Astrocyte (in vitro differentiated cells and primary cell): ENCODE results near the gene TPM2. TPM values are rescaled to one million over a fixed set of nuclear protein-coding genes. Genes with fewer than 3 reads are reported as not detected.

Experiments
- DNase-seq: peaks from one replicate; pipeline ENCODE4 v3.0.0-alpha.2; 2010; ENCODE audit warnings: low read depth
- FAIRE-seq: peaks from 2 replicates; lab custom pipeline; 2011; peaks lifted over from hg19 to GRCh38; lab: Jason Lieb, UNC
- H2AFZ ChIP-seq: 2 replicates; pipeline ENCODE4 v1.6.0; 2012; ENCODE audit warnings: low read depth, low read length, inconsistent platforms
- H3K27ac ChIP-seq: 2 replicates; pipeline ENCODE4 v1.5.1; 2011; ENCODE audit warnings: low read depth, low read length, inconsistent platforms
- H3K27me3 ChIP-seq: 2 replicates; pipeline ENCODE4 v1.6.0; 2011; ENCODE audit warnings: low read length, inconsistent platforms; ENCODE audit not compliant: insufficient read depth
- H3K36me3 ChIP-seq: 2 replicates; pipeline ENCODE4 v1.5.1; 2011; ENCODE audit warnings: low read length, inconsistent platforms; ENCODE audit not compliant: insufficient read depth
- H3K4me1 ChIP-seq: 2 replicates; pipeline ENCODE4 v1.5.1; 2011; ENCODE audit warnings: low read length, inconsistent platforms; ENCODE audit not compliant: insufficient read depth
- H3K4me2 ChIP-seq: 2 replicates; pipeline ENCODE4 v1.6.0; 2012; ENCODE audit warnings: low read length, inconsistent platforms
- H3K4me3 ChIP-seq: 2 replicates; pipeline ENCODE4 v1.5.1; 2011; ENCODE audit warnings: low read depth, mild to moderate bottlenecking, low read length, inconsistent platforms; ENCODE audit not compliant: insufficient read depth
- H3K79me2 ChIP-seq: 2 replicates; pipeline ENCODE4 v1.6.0; 2012; ENCODE audit warnings: mild to moderate bottlenecking, low read length, inconsistent platforms; ENCODE audit not compliant: insufficient read depth
- H3K9ac ChIP-seq: 2 replicates; pipeline ENCODE4 v1.6.0; 2012; ENCODE audit warnings: mild to moderate bottlenecking, low read length, inconsistent platforms
- H3K9me3 ChIP-seq: 2 replicates; pipeline ENCODE4 v1.5.1; 2012; ENCODE audit warnings: low read depth, mild to moderate bottlenecking, low read length, inconsistent platforms; ENCODE audit not compliant: insufficient read depth
- H4K20me1 ChIP-seq: 2 replicates; pipeline ENCODE4 v1.6.0; 2012; ENCODE audit warnings: low read length, inconsistent platforms; ENCODE audit not compliant: insufficient read depth
- H3K27ac Mint-ChIP-seq: one replicate; pipeline ENCODE4 v1.8.0; 2021; ENCODE audit warnings: mild to moderate bottlenecking, mixed read lengths; ENCODE audit not compliant: unreplicated experiment
- H3K27me3 Mint-ChIP-seq: one replicate; pipeline ENCODE4 v1.8.0; 2021; ENCODE audit warnings: low read depth, mixed read lengths; ENCODE audit not compliant: unreplicated experiment
- H3K36me3 Mint-ChIP-seq: one replicate; pipeline ENCODE4 v1.8.0; 2021; ENCODE audit warnings: low read depth, mixed read lengths; ENCODE audit not compliant: unreplicated experiment
- H3K4me1 Mint-ChIP-seq: one replicate; pipeline ENCODE4 v1.8.0; 2021; ENCODE audit warnings: low read depth, mixed read lengths; ENCODE audit not compliant: unreplicated experiment
- H3K4me3 Mint-ChIP-seq: one replicate; pipeline ENCODE4 v1.8.0; 2021; ENCODE audit warnings: mild to moderate bottlenecking, moderate library complexity, mixed read lengths; ENCODE audit not compliant: unreplicated experiment
- H3K9me3 Mint-ChIP-seq: one replicate; pipeline ENCODE4 v1.8.0; 2021; ENCODE audit warnings: mild to moderate bottlenecking, mixed read lengths; ENCODE audit not compliant: unreplicated experiment
- EZH2 ChIP-seq: IDR thresholded peaks from 2 replicates; pipeline ENCODE4 v1.6.1; 2012; ENCODE audit warnings: mild to moderate bottlenecking, low read length, inconsistent platforms; ENCODE audit not compliant: insufficient read depth
- total RNA-seq: library from RNA; stranded (reverse); gene quantifications from 2 replicates; pipeline ENCODE4 v1.2.1, GENCODE V29; 2021
- TF ChIP-seq, protein P1 (sequence below): IDR thresholded peaks from 2 replicates; pipeline ENCODE4 v1.5.1; 2011; ENCODE audit warnings: low read depth, mild to moderate bottlenecking, inconsistent platforms, low read length, moderate library complexity; ENCODE audit not compliant: insufficient read depth

Gene TPM2
- total RNA-seq, 1 donor from 2014 or later = 2,001 TPM

GRCh38 chr9:35716230-35716629, 26.5 kb upstream of the TPM2 start:
- Histone ChIP-seq H3K4me1 (no peaks in the 10 kb centered on the region), H3K4me2 (no peak overlapping the region), H3K27ac (no peak overlapping the region), H3K79me2 (peaks cover 85% of the 10 kb centered on the region), H3K9ac (no peak overlapping the region), H3K4me3 (no peak overlapping the region), H4K20me1 (peaks cover 98% of the 10 kb centered on the region), H3K9me3 (no peaks in the 10 kb centered on the region), H2AFZ (no peak overlapping the region), H3K27me3 (no peaks in the 10 kb centered on the region), H3K36me3 (peaks cover 92% of the 10 kb centered on the region)
- no peak for DNase-seq
- no peak for TF ChIP-seq EZH2
- TF ChIP-seq, protein P1, sequence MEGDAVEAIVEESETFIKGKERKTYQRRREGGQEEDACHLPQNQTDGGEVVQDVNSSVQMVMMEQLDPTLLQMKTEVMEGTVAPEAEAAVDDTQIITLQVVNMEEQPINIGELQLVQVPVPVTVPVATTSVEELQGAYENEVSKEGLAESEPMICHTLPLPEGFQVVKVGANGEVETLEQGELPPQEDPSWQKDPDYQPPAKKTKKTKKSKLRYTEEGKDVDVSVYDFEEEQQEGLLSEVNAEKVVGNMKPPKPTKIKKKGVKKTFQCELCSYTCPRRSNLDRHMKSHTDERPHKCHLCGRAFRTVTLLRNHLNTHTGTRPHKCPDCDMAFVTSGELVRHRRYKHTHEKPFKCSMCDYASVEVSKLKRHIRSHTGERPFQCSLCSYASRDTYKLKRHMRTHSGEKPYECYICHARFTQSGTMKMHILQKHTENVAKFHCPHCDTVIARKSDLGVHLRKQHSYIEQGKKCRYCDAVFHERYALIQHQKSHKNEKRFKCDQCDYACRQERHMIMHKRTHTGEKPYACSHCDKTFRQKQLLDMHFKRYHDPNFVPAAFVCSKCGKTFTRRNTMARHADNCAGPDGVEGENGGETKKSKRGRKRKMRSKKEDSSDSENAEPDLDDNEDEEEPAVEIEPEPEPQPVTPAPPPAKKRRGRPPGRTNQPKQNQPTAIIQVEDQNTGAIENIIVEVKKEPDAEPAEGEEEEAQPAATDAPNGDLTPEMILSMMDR = no peak
- Mint-ChIP-seq H3K4me1 (peaks cover 12% of the 10 kb centered on the region), H3K27ac (peak overlapping the region; percentile 85), H3K9me3 (no peaks in the 10 kb centered on the region), H3K4me3 (peak overlapping the region; percentile 54), H3K36me3 (peaks cover 36% of the 10 kb centered on the region), H3K27me3 (no peaks in the 10 kb centered on the region)
- no peak for FAIRE-seq

DNA sequence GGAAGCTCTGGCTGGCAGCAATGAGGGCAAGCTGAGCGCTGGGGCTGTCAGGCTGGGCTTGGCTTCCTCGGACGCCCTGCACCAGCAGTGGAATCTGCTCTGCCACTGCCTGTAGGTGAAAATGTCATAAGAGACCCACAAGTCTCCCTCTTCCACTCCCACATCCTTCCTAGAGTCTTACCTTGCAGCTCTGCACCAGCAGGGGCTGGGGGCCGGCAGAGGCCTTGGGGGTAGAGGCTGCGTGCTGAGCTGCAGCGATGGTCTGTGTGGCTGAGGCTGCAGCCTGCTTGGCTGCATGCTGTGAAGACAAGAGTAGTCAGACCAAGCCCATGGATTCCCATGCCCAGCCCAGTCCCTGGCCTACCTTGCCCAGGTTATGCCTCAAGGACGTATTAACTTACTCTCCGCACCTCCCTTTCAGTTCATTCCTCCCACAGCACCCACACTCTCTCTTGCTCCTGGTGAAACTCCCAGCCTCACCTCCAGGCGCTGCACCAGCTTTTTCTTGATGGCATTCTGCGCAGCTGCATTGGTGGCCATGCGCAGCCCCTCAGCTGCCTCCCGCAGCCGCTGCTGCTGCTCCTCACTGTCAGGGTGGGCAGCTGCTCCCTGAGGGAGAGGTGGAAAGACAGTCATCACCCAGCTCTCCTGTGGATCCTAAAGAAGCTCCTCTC, 25.0 kb upstream of the TPM2 start:
- Histone ChIP-seq H3K9ac (no peak overlapping the region), H3K79me2 (peaks cover 71% of the 10 kb centered on the region), H2AFZ (no peak overlapping the region), H3K4me1 (no peaks in the 10 kb centered on the region), H3K27me3 (no peaks in the 10 kb centered on the region), H3K36me3 (peaks cover 88% of the 10 kb centered on the region), H3K4me3 (no peak overlapping the region), H3K4me2 (no peak overlapping the region), H3K9me3 (no peaks in the 10 kb centered on the region), H3K27ac (no peak overlapping the region), H4K20me1 (peaks cover 93% of the 10 kb centered on the region)
- peaks cover 12% of the 10 kb centered on the region for H3K4me1 Mint-ChIP-seq
- H3K27ac Mint-ChIP-seq = peak overlapping the region; percentile 55
- H3K27me3 Mint-ChIP-seq = no peaks in the 10 kb centered on the region
- H3K9me3 Mint-ChIP-seq = no peaks in the 10 kb centered on the region
- peak overlapping the region; percentile 14 for H3K4me3 Mint-ChIP-seq
- DNase-seq (no peak), FAIRE-seq (no peak)
- H3K36me3 Mint-ChIP-seq = peaks cover 44% of the 10 kb centered on the region
- TF ChIP-seq, protein P1 = no peak
- TF ChIP-seq EZH2 = no peak

DNA sequence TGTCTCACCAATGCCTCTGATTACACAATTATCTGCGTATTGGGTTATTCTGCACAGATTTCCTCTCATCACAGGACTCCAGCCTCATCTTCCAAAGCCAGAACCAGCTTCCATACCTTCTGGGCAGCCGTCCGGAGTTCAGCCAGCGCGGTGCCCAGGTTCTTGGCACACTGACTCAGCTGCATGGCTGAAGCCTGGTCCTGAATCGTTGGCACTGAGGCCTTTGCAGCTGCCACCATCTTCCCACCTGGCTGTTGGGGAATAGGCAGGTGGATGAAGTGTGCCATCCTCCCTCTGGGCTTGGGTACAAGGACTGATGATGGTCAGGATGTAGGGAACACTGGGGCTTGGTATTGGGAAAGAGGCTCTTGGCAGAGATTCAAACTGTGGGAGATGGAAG, 24.4 kb upstream of the TPM2 start:
- no peaks in the 10 kb centered on the region for H3K27me3 ChIP-seq
- no peak overlapping the region for H3K27ac ChIP-seq
- H4K20me1 ChIP-seq = peaks cover 90% of the 10 kb centered on the region
- H3K9me3 Mint-ChIP-seq = no peaks in the 10 kb centered on the region
- DNase-seq = no peak
- no peak overlapping the region for H2AFZ ChIP-seq
- H3K9me3 ChIP-seq = no peaks in the 10 kb centered on the region
- peaks cover 87% of the 10 kb centered on the region for H3K36me3 ChIP-seq
- H3K36me3 Mint-ChIP-seq = peaks cover 38% of the 10 kb centered on the region
- no peaks in the 10 kb centered on the region for H3K27me3 Mint-ChIP-seq
- no peak overlapping the region for H3K27ac Mint-ChIP-seq
- TF ChIP-seq, protein P1 = no peak
- no peak for TF ChIP-seq EZH2
- H3K4me3 Mint-ChIP-seq = peak overlapping the region; percentile 14
- FAIRE-seq = no peak
- H3K4me1 Mint-ChIP-seq = peaks cover 12% of the 10 kb centered on the region
- no peak overlapping the region for H3K9ac ChIP-seq
- H3K4me3 ChIP-seq = no peak overlapping the region
- H3K4me1 ChIP-seq = no peaks in the 10 kb centered on the region
- peaks cover 65% of the 10 kb centered on the region for H3K79me2 ChIP-seq
- no peak overlapping the region for H3K4me2 ChIP-seq
